Measurements from ENCODE around the gene PTH2.

DNA sequence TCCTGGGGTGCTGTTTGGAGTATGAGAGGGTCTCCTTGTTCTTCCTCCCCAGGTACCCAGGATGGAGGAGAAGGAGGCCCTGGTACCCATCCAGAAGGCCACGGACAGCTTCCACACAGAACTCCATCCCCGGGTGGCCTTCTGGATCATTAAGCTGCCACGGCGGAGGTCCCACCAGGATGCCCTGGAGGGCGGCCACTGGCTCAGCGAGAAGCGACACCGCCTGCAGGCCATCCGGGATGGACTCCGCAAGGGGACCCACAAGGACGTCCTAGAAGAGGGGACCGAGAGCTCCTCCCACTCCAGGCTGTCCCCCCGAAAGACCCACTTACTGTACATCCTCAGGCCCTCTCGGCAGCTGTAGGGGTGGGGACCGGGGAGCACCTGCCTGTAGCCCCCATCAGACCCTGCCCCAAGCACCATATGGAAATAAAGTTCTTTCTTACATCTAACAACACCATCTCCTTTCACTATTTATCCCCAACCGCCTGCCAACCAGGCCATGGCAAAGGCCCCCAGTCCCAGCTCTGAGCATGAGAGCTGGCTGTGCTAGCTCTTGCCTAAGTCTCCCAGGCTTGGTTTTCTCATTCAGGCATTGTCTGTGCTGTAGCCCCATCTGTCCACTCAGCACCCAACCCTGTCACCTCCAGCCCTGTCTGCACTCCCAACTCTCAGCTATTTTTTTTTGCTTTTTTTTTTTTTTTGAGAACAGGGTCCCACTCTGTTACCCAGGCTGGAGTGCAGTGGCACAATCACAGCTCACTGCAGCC lies 48.4 kb downstream of the PTH2 start:
- TF ChIP-seq, protein P1, sequence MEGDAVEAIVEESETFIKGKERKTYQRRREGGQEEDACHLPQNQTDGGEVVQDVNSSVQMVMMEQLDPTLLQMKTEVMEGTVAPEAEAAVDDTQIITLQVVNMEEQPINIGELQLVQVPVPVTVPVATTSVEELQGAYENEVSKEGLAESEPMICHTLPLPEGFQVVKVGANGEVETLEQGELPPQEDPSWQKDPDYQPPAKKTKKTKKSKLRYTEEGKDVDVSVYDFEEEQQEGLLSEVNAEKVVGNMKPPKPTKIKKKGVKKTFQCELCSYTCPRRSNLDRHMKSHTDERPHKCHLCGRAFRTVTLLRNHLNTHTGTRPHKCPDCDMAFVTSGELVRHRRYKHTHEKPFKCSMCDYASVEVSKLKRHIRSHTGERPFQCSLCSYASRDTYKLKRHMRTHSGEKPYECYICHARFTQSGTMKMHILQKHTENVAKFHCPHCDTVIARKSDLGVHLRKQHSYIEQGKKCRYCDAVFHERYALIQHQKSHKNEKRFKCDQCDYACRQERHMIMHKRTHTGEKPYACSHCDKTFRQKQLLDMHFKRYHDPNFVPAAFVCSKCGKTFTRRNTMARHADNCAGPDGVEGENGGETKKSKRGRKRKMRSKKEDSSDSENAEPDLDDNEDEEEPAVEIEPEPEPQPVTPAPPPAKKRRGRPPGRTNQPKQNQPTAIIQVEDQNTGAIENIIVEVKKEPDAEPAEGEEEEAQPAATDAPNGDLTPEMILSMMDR (IDR thresholded peaks at IDR 0.05), result no peak
- TF ChIP-seq POLR2A (IDR thresholded peaks at IDR 0.05) (no peak), EP300 (IDR thresholded peaks at IDR 0.05) (no peak)
